ENCODE results near the gene COX11. TPM values are rescaled to one million over a fixed set of nuclear protein-coding genes. Genes with fewer than 3 reads are reported as not detected.
A peak's percentile ranks its signal among the peaks of the same experiment; 100 is the strongest.

COX11 gene
- total and polyA plus RNA-seq, 2 of the 13 experiments (the other 11 are each of a cell fraction or from before 2014, with no cell fraction given), result 103 to 203 TPM

DNA sequence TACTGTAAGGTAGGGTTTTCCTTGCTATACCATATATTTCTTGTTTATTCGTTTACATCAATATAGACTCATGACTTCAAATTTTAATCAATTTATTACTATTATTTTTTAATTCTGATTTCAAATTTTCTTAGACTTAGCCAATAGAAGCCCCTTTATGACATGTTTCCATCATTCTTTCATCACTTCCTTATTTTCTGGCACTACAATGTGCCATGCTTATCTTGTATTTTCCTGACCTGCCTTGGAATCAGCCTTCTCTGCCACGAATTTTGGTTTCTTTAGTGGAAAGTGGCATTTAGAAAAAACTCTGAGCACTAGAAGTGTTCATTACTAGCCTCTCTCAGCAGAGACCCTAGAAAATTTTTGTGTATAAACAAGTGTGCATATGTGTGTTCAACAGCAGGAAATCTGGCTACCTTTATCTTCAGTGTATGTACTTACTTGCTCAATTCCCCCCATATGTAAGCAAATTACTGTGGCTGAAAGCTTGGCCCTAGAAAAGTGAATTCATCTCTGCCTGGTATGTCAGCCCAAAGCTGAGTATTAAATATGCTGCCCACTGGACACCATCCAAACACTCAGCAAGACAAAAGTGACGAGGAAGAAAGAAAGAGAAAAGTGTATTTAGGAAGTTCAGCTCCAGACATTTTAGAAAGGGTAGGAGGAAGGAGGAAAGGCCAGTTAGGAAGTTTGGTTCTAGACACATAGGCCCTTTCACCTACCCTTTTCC, 4.1 kb upstream of the COX11 start (continued):
- TF ChIP-seq, protein P1, sequence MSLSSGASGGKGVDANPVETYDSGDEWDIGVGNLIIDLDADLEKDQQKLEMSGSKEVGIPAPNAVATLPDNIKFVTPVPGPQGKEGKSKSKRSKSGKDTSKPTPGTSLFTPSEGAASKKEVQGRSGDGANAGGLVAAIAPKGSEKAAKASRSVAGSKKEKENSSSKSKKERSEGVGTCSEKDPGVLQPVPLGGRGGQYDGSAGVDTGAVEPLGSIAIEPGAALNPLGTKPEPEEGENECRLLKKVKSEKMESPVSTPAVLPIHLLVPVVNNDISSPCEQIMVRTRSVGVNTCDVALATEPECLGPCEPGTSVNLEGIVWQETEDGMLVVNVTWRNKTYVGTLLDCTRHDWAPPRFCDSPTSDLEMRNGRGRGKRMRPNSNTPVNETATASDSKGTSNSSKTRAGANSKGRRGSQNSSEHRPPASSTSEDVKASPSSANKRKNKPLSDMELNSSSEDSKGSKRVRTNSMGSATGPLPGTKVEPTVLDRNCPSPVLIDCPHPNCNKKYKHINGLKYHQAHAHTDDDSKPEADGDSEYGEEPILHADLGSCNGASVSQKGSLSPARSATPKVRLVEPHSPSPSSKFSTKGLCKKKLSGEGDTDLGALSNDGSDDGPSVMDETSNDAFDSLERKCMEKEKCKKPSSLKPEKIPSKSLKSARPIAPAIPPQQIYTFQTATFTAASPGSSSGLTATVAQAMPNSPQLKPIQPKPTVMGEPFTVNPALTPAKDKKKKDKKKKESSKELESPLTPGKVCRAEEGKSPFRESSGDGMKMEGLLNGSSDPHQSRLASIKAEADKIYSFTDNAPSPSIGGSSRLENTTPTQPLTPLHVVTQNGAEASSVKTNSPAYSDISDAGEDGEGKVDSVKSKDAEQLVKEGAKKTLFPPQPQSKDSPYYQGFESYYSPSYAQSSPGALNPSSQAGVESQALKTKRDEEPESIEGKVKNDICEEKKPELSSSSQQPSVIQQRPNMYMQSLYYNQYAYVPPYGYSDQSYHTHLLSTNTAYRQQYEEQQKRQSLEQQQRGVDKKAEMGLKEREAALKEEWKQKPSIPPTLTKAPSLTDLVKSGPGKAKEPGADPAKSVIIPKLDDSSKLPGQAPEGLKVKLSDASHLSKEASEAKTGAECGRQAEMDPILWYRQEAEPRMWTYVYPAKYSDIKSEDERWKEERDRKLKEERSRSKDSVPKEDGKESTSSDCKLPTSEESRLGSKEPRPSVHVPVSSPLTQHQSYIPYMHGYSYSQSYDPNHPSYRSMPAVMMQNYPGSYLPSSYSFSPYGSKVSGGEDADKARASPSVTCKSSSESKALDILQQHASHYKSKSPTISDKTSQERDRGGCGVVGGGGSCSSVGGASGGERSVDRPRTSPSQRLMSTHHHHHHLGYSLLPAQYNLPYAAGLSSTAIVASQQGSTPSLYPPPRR (CRISPR knock-in tag; IDR thresholded peaks at IDR 0.05; ENCODE audit: borderline replicate concordance), result peak; percentile 47; the same call in 1 of the 2 replicates
- TF ChIP-seq HMG20B (CRISPR knock-in tag; conservative IDR thresholded peaks at IDR 0.05) (0 out of 2 replicates have a peak, but pooled peaks have one; percentile 15), ZSCAN30 (CRISPR knock-in tag; IDR thresholded peaks at IDR 0.05) (no peak), FOXA1 (IDR thresholded peaks at IDR 0.05) (no peak), FOXA1 (CRISPR knock-in tag; IDR thresholded peaks at IDR 0.05) (peak; percentile 70), ZNF75D (CRISPR knock-in tag; IDR thresholded peaks at IDR 0.05; ENCODE audit: borderline replicate concordance) (no peak), ZNF556 (CRISPR knock-in tag; IDR thresholded peaks at IDR 0.05; ENCODE audit: borderline replicate concordance) (no peak), ZNF296 (CRISPR knock-in tag; conservative IDR thresholded peaks at IDR 0.05) (no peak), FOXA3 (CRISPR knock-in tag; IDR thresholded peaks at IDR 0.05) (peak; percentile 76)
- TF ChIP-seq, protein P2, sequence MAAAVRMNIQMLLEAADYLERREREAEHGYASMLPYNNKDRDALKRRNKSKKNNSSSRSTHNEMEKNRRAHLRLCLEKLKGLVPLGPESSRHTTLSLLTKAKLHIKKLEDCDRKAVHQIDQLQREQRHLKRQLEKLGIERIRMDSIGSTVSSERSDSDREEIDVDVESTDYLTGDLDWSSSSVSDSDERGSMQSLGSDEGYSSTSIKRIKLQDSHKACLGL (CRISPR knock-in tag; IDR thresholded peaks at IDR 0.05), result no peak
- TF ChIP-seq, protein P3, sequence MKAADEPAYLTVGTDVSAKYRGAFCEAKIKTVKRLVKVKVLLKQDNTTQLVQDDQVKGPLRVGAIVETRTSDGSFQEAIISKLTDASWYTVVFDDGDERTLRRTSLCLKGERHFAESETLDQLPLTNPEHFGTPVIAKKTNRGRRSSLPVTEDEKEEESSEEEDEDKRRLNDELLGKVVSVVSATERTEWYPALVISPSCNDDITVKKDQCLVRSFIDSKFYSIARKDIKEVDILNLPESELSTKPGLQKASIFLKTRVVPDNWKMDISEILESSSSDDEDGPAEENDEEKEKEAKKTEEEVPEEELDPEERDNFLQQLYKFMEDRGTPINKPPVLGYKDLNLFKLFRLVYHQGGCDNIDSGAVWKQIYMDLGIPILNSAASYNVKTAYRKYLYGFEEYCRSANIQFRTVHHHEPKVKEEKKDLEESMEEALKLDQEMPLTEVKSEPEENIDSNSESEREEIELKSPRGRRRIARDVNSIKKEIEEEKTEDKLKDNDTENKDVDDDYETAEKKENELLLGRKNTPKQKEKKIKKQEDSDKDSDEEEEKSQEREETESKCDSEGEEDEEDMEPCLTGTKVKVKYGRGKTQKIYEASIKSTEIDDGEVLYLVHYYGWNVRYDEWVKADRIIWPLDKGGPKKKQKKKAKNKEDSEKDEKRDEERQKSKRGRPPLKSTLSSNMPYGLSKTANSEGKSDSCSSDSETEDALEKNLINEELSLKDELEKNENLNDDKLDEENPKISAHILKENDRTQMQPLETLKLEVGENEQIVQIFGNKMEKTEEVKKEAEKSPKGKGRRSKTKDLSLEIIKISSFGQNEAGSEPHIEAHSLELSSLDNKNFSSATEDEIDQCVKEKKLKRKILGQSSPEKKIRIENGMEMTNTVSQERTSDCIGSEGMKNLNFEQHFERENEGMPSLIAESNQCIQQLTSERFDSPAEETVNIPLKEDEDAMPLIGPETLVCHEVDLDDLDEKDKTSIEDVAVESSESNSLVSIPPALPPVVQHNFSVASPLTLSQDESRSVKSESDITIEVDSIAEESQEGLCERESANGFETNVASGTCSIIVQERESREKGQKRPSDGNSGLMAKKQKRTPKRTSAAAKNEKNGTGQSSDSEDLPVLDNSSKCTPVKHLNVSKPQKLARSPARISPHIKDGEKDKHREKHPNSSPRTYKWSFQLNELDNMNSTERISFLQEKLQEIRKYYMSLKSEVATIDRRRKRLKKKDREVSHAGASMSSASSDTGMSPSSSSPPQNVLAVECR (CRISPR knock-in tag; IDR thresholded peaks at IDR 0.05; ENCODE audit: borderline replicate concordance), result peak; percentile 39; the same call in 1 of the 2 replicates
- TF ChIP-seq, protein P4, sequence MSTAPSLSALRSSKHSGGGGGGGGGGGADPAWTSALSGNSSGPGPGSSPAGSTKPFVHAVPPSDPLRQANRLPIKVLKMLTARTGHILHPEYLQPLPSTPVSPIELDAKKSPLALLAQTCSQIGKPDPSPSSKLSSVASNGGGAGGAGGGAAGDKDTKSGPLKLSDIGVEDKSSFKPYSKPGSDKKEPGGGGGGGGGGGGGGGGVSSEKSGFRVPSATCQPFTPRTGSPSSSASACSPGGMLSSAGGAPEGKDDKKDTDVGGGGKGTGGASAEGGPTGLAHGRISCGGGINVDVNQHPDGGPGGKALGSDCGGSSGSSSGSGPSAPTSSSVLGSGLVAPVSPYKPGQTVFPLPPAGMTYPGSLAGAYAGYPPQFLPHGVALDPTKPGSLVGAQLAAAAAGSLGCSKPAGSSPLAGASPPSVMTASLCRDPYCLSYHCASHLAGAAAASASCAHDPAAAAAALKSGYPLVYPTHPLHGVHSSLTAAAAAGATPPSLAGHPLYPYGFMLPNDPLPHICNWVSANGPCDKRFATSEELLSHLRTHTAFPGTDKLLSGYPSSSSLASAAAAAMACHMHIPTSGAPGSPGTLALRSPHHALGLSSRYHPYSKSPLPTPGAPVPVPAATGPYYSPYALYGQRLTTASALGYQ (CRISPR knock-in tag; IDR thresholded peaks at IDR 0.05), result 0 out of 2 replicates have a peak, but pooled peaks have one; percentile 43
- TF ChIP-seq, protein P5, sequence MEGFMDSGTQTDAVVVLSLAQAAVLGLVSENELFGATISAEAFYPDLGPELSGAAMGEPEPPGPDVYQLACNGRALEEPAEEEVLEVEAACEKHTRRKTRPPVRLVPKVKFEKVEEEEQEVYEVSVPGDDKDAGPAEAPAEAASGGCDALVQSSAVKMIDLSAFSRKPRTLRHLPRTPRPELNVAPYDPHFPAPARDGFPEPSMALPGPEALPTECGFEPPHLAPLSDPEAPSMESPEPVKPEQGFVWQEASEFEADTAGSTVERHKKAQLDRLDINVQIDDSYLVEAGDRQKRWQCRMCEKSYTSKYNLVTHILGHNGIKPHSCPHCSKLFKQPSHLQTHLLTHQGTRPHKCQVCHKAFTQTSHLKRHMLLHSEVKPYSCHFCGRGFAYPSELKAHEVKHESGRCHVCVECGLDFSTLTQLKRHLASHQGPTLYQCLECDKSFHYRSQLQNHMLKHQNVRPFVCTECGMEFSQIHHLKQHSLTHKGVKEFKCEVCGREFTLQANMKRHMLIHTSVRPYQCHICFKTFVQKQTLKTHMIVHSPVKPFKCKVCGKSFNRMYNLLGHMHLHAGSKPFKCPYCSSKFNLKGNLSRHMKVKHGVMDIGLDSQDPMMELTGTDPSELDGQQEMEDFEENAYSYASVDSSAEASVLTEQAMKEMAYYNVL (CRISPR knock-in tag; IDR thresholded peaks at IDR 0.05; ENCODE audit: borderline replicate concordance), result 0 out of 2 replicates have a peak, but pooled peaks have one; percentile 42
